Hepatocyte (in vitro differentiated cells): ENCODE results near the gene TTBK2.

ENCODE experiments used
- CTCF ChIP-seq: fragments of 200-600 bp; sonication (generic); IDR thresholded peaks from 2 replicates; pipeline ENCODE4 v1.5.1; 2016; ENCODE audit warnings: antibody characterized with exemption, mild to moderate bottlenecking; ENCODE audit not compliant: poor library complexity
- EZH2 ChIP-seq: fragments of 200-600 bp; sonication (generic); IDR thresholded peaks from 2 replicates; pipeline ENCODE4 v1.6.1; 2016; ENCODE audit warnings: antibody characterized with exemption, mild to moderate bottlenecking, borderline replicate concordance
- EZH2phosphoT487 ChIP-seq: fragments of 200-600 bp; sonication (generic); IDR thresholded peaks from one replicate; pipeline ENCODE4 v1.6.1; 2018; ENCODE audit warnings: antibody characterized with exemption, mild to moderate bottlenecking, low read depth, moderate library complexity; ENCODE audit not compliant: unreplicated experiment, severe bottlenecking

- TF ChIP-seq CTCF (no peak), EZH2 (no peak), EZH2phosphoT487 (no peak)
Observed at GRCh38 chr15:42805266-42805665, 115.3 kb downstream of the TTBK2 start.
